Testis (tissue), 2 donors: ENCODE results near the gene TBL2.

Source experiments
- CTCF ChIP-seq, 3 experiments: fragments of 450-650 bp in 2 of 3; fragments of 200-600 bp in 1 of 3; sonication (generic) in 1 of 3; IDR thresholded peaks; one replicate each; pipeline ENCODE4 v1.5.1; 2016 to 2019; ENCODE audit warnings: antibody characterized with exemption in 3 of 3, mild to moderate bottlenecking in 2 of 3, moderate library complexity in 1 of 3
- POLR2A ChIP-seq: fragments of 450-650 bp; IDR thresholded peaks from one replicate; pipeline ENCODE4 v1.6.1; 2017; ENCODE audit warnings: antibody characterized with exemption, mild to moderate bottlenecking, moderate library complexity

GRCh38 chr7:73520673-73521635 lies 57.4 kb downstream of the TBL2 start:
- TF ChIP-seq CTCF (IDR thresholded peaks at IDR 0.05): no peak
- TF ChIP-seq POLR2A: no peak
